Stimulated activated CD8-positive, alpha-beta memory T cell treated with anti-CD3 and anti-CD28 coated beads, Interleukin-7, amount 100 ng/mL, for 48 hours (primary cell): Measurements from ENCODE around the gene CYFIP1.
A peak's percentile ranks its signal among the peaks of the same experiment; 100 is the strongest.
"Not testable (repeated sequence)": the region's sequence is repeated elsewhere in the genome, so short reads cannot be mapped to it uniquely, and the experiment has no call there.

ENCODE experiments used
- DNase-seq, 2 donors: peaks; one replicate each; pipeline ENCODE4 v3.0.0-alpha.2; 2020; ENCODE audit warnings: low read depth in 1 of 2; ENCODE audit errors: extremely low read depth in 1 of 2

CYFIP1 gene

DNA sequence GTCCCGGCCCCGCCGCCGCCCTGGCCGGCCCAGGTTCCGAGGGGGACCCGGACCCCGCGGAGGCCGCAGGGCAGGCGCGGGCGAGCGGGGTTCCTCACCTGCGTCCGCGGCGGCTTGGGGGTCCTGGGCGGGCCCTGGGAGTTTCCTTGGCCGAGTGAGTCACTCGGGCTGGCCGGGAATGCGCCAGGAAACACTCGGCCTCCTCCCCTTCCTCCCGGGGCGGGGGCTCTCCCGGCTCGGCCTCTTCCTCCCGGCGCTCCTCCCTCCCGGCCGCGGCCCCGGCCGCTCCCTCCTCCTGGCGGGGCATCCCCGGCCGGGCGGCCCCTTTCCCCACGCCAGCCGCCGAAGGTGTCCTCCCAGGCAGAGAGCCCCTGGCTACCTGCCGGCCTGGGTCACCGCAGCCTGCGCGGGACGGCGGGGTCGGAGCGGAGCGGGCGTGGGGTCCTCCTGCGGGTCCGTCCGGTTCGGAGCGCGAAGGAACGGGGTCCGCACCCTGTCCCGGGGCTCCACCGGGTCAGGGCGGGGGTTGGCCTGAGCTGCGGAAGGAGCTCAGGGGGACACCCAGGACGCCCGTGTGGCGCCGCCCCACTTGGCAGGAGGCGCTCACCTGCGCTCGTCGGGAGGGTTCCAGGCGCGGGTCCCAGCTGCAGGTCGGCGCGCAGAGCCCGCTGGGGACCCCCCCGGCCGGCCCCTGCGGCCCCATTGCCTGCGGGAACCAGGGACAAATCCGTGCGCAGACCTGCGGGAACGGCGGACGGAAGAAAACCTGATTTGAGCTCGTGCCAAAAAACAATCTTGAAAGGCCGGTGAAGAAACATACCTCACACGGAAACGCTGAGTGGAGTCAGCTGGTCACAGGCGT lies at the start of gene CYFIP1:
Gene CYFIP1, minus strand, starts transcription at position 180 of the 862 bp plus-strand sequence. CDS start 33,083 bp downstream, outside the sequence.
- no peak for DNase-seq

DNA sequence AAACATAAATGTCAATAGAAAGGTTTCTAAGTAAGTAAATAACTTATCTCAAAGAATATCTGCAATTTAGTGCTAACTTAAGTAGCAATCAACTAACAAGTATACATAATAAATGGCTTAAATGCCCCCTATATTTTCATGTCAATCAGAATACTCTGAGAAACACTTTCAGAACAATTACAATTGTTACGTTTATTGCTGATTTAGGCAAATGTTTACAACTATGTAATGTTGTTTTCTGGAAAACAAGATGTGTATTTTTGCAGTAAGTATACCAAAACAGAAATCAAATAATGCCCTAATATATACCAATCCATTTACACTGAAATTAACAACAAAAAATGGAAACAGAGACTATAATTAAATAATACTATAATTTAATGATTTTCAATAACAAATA lies 46.0 kb upstream of the CYFIP1 start:
- no peak for DNase-seq

DNA sequence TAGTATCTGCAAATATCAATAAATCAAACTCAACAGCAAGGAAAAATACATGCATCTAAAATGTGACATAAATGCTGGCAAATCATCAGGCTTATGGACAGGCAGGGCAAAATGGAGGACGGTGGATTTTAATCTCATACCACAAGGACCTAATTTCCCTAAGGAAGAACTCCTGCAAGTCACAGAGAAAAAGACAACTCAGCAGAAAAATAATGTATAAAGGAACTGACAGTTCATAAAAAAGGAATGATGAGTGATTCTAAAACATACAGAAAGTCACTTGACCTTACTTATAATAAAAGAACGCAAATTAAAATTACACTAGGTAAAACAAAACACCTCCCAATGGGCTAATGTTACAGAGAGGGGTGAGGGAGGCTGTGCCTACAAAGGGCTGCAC lies 42.0 kb upstream of the CYFIP1 start:
- DNase-seq: no peak

DNA sequence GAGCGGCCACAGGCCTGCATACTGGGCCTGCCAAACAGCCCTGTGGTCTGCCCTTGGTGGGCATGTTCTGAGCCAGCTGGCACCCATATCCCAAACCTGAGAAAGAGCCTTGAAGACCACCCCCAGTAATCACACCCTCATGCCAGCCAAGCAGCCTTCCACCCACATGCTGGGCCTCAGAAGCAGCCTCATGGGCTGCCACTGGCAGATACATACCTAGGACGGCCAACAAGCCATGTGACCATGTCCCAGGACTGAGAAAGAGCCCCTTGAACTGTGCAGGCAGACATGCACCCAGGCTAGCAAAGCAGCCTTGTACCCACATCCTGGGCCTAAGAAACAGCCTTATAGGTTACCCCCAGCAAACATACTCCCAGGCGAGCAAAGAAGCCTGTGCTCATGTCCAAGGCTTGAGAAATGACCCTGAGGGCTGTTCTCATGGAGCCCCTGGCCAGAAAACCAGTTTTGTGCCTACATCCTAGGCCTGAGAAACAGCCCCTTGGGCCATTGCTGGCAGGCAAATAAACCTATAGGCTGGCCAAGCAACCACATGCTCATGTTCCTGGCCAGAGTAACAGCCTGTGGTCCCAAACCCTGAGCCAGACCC lies 34.3 kb upstream of the CYFIP1 start:
- DNase-seq: no peak

DNA sequence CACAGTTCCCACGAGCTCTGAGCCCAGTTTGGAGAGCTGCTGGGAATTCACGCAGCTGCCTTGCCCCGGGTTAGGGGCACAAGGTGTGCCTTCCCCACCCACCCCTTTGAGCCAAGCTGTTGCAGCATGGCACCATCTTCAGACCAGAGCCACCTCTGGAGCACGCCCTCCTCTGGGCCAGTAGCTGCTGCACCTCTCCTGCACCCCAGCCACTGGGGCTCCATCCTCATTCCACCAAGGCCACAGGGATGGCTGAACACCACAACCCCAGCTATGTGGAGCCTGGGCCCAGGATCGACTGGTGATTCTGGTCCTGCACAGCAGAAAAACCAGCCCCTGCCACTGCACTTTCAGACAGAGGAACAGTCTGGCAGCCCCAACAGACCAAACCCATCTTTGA lies 33.5 kb upstream of the CYFIP1 start:
- no peak for DNase-seq

DNA sequence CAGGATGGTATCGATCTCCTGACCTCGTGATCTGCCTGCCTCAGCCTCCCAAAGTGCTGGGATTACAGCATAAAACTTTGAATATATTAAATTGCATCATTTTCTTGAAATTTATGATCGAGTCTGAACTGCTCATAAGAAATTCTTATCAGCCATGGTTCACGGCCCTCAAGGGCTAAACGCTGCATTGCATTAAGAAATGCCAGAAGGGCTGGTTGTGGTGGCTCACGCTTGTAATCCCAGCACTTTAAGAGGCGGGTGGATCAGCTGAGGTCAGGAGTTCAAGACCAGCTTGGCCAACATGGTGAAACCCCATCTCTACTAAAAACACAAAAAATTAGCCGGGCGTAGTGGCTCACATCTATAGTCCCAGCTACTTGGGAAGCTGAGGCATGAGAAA lies 32.4 kb upstream of the CYFIP1 start:
- not testable (repeated sequence) for DNase-seq

DNA sequence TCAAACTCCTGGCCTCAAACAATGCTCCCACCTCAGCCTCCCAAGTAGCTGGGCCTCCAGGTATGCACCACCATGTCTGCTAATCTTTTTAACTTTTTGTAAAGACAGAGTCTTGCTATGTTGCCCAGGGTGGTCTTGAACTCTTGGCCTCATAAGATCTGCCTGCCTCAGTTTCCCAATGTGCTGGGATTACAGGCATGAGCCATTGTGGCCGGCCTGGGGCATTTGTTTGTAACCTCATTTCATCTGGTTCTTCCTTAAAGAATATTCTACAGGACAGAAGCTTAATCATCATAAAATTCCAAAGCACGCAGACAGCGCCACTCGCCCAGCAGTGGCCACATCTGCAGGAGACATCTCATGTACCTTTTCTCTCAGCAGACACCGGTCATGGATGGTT lies 23.6 kb upstream of the CYFIP1 start:
- DNase-seq: no peak

DNA sequence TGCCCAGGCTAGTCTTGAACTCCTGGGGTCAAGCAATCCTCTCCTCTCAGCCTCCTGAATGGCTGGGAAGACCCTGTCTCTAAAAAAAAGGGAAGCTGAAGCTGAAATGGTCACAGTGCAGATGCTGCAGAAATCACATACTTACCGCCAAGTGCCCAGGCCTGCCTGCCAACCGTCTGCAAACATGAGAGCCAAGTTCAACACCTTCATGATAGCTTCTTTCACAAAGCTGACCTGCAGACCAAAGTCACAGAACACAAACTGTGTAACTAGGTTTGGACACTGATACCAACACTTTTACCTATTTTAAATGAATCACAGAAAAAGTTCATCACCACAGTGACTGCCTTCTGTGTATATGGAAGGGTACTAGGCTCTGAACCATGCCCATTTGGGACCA lies 22.8 kb upstream of the CYFIP1 start:
- DNase-seq: no peak

DNA sequence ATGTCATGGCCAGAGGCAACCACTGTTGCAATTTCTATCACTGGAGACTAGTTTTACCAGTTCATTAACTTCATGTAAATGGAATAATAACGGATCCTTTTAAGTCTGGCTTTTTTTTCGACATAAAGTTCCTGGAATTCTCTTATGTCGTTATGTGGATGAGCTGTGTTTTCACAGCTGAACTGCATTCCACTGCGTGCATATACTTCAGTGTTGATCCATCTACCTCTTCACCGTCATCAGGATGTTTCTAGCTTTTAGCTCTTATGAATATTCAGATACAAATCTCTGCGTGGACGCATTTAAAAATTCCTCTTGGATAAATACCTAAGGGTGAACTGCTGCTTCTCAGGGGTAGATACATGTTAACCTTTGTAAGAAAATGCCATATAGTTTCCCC lies 15.6 kb upstream of the CYFIP1 start:
- no peak for DNase-seq

DNA sequence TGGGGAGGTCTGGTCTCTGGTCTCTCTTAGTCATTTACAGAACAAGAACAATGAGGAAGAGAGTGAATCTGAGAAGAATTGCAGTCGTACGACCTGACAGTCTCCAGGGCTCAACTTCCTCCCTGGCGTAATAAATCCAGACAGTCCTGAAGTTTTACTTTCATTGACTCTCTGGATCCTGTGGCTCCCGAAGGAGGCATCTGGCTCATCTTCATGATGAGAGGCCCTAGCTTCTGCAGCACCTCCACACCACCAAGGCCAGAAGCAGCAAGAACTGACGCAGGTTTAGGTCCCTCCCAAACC lies 11.8 kb upstream of the CYFIP1 start:
- DNase-seq: no peak

DNA sequence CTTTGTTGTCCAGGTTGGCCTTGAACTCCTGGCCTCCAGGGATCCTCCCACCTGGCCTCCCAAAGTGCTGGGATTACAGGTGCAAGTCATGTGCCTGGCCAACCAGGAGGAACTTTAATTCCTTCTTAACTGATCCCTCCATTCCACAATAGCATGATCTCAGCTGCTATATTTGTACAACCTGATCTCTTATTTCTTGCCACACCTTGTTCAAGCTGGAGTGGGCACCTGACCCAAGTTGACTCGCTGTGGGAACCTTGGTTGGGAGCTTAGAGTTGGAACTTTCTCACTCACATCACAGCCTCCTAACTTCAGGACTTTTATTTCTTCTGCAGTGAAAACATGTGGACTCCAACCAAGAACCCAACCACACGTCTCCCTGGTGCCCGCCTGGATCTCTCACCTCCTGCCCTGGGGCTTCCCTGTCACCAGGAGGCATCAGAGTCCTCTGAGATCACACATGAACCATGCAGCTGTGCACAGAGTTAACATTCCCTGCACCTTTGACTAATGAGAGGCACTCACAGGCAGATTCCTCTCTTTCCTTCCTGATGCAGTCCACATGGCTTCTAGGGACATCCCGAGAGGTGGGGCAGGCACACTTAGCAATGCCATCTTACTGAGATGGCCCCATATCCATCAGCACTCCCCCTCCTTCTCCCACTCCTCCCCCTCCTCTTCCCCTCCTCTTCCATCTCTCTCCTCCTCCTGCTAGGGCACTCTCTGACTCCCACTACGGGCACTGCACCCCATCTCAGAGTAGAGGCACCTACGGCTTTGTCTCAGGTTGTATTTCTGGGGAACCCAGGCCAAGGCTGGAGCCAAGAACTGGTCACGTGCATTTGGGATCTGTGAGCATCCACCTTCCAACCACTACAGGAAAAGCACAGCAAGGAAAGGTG lies 9.7 kb upstream of the CYFIP1 start:
- DNase-seq: no peak

DNA sequence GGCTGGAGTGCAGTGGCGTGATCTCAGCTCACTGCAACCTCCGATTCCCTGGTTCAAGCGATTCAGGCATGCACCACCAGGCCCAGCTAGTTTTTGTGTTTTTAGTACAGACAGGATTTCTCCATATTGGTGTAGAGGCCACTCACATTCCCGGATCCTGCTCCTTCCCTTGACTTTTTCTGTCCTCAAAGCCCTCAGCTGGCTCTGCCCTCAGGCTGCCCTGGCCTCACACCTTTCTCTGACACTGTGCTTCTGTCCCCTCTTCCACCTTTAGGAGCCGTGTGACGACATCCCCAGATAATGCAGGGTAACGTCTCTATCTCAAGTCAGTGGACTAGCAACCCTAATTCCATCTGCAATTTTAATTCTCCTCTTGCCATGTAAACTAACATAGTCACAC lies 8.6 kb upstream of the CYFIP1 start:
- no peak for DNase-seq

DNA sequence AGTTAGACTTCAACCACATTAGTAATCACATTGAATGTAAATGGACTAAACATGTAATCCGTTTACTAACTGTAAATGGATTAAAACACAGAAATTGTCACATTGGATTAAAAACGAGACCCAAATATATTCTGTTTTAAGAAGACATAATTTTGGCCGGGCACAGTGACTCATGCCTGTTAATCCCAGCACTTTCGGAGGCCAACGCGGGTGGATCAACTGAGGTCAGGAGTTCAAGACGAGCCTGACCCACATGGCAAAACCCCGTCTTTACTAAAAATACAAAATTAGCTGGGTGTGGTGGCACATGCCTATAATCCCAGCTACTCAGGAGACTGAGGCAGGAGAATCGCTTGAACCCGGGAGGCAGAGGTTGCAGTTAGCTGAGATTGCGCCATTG lies 1.8 kb upstream of the CYFIP1 start:
- DNase-seq: not testable (repeated sequence)

DNA sequence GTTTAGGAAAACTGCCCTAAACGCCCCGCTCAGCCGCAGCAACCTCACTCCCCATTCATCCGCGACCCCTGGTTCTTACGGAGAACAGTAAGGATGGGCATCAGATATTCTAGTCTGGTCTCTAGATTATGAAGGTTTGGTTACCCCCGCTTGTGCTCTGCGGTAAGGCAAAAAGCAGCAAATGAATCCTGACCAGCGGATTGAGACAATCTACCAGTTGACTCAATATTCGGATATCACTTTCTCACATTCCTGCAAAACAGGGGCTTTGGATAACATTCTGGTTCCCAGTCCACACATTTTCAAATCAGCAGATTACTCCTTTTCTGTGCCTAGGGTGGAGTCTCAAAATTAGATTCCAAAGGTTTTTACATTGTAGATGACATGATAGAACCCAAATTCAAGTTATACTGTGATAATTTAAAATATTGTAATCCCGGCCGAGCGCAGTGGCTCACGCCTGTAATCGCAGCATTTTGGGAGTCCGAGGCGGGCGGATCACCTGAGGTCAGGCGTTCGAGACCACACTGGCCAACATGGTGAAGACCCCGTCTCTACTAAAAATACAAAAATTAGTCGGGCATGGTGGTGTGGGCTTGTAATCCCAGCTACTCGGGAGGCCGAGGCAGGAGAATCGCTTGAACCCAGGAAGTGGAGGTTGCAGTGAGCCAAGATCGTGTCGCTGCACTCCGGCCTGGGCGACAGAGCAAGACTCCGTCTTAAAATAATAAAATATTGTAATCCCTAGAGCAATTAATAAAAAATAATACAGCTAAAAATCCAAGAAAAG lies 1.1 kb upstream of the CYFIP1 start:
- no peak for DNase-seq

DNA sequence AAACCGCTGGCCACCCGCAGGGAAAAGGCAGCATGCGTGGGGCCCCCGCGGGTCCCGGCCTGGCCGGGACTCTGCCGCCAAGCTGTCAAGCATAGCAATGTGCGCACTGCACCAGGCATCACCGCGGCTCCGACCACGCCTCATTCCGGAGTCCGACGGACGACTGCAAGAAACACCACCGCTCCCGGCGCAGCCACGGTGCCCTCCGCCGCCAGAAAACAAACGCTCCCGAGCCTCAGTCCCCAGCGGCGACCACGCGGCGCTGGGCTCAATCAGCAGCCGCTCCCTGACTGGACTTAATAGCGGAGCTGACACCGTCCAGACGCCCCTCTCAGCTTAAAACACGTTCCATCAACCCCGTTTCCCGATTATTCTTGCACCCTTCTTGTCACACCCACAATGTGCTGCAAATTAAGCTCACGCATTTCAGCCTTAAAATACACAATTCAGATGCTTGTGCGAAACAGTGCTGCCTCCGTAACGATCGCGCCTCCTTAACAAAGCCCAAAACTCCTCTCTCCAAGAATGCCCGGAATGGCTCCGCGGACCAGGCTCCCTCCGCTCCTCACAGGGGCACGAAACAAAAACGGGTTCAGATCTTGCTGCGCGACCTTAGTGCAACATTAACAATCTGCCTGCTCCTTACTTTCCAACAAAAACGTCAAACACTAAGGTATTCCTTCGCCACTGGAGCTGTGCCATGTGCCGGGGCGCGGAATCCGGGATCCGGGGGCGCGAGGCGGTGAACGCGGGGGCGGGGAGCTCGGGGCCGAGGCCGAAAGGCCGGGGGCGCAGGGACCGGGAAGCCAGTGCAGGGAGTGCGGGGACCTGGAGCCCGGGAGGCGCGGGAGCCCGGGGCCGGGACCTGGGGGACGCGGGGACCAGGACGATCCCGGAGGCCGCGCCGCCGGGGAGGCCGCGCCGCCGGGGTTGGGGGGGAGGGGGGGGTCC lies 655 bp downstream of the CYFIP1 start:
- DNase-seq: peak in 1 of 2 donors; percentile 17

DNA sequence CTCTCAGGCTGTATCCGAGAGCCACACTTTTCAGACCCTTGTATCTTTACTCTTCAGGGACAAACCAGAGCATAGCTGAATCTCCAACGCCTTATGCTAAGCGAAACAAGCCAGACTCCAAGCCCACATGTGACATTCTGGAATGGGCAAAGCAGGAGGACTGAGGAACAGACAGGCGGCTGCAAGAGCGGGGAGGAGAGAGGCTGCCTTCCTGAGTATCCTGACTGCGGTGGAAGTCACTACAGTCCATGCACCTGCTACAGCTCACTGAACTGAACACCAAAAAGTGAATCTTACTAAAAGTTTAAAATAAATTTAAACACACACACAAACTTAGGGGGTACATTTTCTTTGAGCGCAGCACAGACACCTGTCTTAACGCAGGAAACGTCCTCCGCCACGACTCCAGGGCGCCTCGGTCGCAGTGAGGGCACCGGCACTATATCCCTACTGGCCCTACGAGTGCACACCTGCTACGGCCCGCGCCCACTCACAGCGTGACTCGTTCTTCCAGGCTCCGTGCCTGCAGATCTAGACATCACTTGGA lies 1.4 kb downstream of the CYFIP1 start:
- no peak for DNase-seq

DNA sequence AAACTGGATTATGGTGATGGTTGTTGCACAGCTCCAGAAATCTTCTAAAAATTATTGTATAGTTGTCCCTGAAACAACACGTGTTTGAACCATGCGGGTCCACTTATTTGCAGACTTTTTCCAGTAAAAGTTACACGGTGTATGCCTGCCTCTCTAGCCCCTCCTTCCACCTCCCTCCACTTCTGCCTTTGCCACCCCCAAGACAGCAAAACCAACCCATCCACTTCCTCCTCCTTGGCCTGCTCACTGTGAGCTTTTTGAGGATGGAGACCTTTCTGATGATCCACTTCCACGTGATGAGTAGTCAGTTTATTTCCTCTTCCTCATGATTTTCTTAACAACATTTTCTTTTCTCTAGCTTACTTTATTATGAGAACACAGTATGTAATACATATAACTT lies 5.4 kb downstream of the CYFIP1 start:
- DNase-seq: no peak

DNA sequence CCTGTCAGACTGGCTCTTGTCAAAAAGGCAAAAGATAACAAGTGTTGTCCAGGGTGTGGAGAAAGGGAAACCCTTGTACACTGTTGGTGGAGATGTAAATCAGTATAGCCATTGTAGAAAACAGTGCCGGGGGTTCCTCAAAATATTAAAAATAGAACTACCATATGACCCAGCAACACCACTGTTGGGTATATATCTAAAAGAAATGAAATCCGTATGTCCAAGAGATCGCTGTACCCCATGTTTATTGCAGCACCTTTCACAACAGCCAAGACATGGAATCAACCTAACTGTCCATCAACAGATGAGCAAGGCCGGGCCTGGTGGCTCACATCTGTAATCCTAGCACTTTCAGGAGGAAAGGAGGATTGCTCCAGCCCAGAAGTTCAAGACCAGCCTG lies 6.2 kb downstream of the CYFIP1 start:
- no peak for DNase-seq

DNA sequence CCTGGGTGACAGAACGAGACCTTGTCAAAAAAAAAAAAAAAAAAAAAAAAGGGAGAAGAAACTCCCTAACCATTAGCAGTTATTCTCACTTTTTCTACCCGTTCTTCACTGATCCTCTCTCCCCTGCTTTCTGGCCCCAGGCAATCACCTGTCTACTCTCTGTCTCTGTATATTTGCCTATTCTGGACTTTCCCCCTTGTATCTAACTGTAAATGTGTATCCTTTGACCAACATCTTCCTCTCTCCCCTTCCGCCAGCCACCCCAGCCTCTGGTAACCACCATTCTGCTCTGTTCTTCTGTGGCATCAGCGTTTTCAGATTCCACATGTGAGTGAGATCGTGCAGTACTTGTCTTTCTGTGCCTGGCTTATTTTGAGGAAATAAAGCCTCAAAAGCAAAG lies 6.9 kb downstream of the CYFIP1 start:
- DNase-seq: no peak

DNA sequence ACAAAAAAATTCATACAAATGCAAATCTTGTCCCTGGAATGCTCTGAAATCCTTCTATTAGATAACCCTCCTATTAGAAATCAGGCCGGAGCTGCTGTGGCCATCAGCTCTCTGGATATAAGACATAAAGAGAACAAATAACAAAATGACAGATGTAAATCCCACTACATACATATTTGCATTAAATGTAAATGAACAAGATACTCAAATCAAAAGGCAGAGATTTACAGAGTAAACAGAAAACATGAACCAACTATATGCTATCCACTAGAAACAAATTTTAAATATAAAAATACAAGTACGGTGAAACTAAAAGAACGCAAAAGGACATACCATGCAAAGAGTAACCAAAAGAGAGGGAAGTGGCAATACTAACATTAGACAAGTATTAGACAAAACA lies 10.7 kb downstream of the CYFIP1 start:
- no peak for DNase-seq
